Suprapubic skin (tissue), 4 donors: ENCODE data around the gene SET.

Experiments
- EP300 ChIP-seq: sonication (generic); formaldehyde crosslinking; IDR thresholded peaks from one replicate; pipeline ENCODE4 v1.6.1; 2017; ENCODE audit warnings: antibody characterized with exemption
- POLR2A ChIP-seq, 2 donors: fragments of 450-650 bp; IDR thresholded peaks; one replicate each; pipeline ENCODE4 v1.6.1; 2017; ENCODE audit warnings: antibody characterized with exemption in 2 of 2, mild to moderate bottlenecking in 2 of 2, moderate library complexity in 2 of 2
- POLR2AphosphoS5 ChIP-seq, 3 donors: sonication (generic); formaldehyde crosslinking; IDR thresholded peaks; one replicate each; pipeline ENCODE4 v1.6.1; 2017; ENCODE audit warnings: antibody characterized with exemption in 3 of 3
- TF ChIP-seq, protein P1 (sequence below), 2 donors: fragments of 200-600 bp in 1 of 2; fragments of 450-650 bp in 1 of 2; sonication (generic) in 1 of 2; IDR thresholded peaks; one replicate each; pipeline ENCODE4 v1.5.1; 2016 to 2019; ENCODE audit warnings: antibody characterized with exemption in 2 of 2, mild to moderate bottlenecking in 1 of 2, moderate library complexity in 1 of 2

DNA sequence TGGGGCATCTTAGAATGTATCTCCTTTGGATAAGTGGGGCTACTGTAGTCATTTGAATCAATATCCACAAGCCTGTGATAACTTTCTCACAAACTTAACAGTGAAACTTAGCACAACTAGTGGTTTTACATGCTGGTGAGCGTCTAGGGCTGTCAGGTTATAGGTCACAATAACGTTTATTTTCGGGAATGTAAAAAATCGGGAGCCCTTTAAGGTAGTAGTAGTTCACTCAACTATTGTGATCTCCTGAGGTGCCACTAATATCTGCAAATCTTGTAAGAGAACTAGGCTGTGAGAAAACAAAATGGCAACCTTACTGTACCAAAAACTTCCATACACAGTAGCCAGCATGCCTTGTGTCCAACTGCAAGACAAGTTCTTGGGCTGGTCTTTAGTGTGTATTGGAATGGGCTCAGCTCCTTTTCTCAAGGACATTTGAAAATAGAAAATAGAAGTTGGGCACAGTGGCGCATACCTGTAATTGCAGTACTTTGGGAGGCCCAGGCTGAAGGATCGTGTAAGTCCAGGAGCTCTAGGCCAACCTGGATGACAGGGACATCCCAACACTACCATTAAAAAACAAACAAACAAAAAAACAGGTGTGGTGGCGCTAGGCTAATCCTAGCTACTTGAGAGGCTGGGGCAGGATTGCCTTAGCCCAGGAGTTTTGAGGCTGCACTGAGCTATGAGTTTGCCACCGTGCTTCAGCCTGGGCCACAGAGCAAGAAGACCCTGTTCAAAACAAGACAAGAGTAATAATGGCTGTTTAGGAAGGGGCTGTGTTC is 8.1 kb downstream of the SET start:
- TF ChIP-seq POLR2AphosphoS5 (IDR thresholded peaks at IDR 0.05) (no peak), EP300 (no peak), POLR2A (IDR thresholded peaks at IDR 0.05) (no peak)
- TF ChIP-seq, protein P1, sequence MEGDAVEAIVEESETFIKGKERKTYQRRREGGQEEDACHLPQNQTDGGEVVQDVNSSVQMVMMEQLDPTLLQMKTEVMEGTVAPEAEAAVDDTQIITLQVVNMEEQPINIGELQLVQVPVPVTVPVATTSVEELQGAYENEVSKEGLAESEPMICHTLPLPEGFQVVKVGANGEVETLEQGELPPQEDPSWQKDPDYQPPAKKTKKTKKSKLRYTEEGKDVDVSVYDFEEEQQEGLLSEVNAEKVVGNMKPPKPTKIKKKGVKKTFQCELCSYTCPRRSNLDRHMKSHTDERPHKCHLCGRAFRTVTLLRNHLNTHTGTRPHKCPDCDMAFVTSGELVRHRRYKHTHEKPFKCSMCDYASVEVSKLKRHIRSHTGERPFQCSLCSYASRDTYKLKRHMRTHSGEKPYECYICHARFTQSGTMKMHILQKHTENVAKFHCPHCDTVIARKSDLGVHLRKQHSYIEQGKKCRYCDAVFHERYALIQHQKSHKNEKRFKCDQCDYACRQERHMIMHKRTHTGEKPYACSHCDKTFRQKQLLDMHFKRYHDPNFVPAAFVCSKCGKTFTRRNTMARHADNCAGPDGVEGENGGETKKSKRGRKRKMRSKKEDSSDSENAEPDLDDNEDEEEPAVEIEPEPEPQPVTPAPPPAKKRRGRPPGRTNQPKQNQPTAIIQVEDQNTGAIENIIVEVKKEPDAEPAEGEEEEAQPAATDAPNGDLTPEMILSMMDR (IDR thresholded peaks at IDR 0.05) = no peak
